IMR-90 (cell line): ENCODE data around the gene OR1L8. TPM values are rescaled to one million over a fixed set of nuclear protein-coding genes. Genes with fewer than 3 reads are reported as not detected.

Source experiments
- ATAC-seq: fragments of 200-7000 bp; cut with Tn5 transposase; 2 replicates; pipeline ENCODE4 v1.9.1; 2020; ENCODE audit warnings: low read depth, mild to moderate bottlenecking, moderate library complexity
- BruUV-seq: library from RNA; stranded (reverse); fragments of 400-500 nt; replicated peaks from 2 replicates; lab custom pipeline; 2021; lab: Mats Ljungman, UMichigan
- CTCF ChIA-PET: fragments of 300-600 bp; formaldehyde crosslinking; extraction: SDS; loops from one replicate; lab custom pipeline; 2021; ENCODE audit warnings: antibody characterized with exemption; lab: Yijun Ruan, JAX
- POLR2A ChIA-PET: fragments of 300-600 bp; sonication (Branson Sonifier 250); formaldehyde crosslinking; loops from one replicate; lab custom pipeline; 2022; ENCODE audit warnings: antibody characterized with exemption; ENCODE audit not compliant: unreplicated experiment; lab: Charles Lee
- DNase-seq: peaks from one replicate; pipeline ENCODE4 v3.0.0; 2013
- H2AFZ ChIP-seq: replicated peaks from 2 replicates; pipeline ENCODE3; 2013; ENCODE audit warnings: low read length, mild to moderate bottlenecking; ENCODE audit not compliant: poor library complexity
- H2AK5ac ChIP-seq: 2 replicates; pipeline ENCODE4 v1.6.1; 2013; ENCODE audit warnings: low read depth, low read length, inconsistent platforms
- H2AK9ac ChIP-seq: replicated peaks from 2 replicates; pipeline ENCODE3; 2013; ENCODE audit warnings: mild to moderate bottlenecking, low read depth, low read length, moderate library complexity; ENCODE audit not compliant: poor library complexity
- H2BK120ac ChIP-seq: 2 replicates; pipeline ENCODE4 v1.6.1; 2013; ENCODE audit warnings: low read depth, low read length, inconsistent platforms
- H2BK15ac ChIP-seq: 3 replicates; pipeline ENCODE4 v1.6.1; 2013; ENCODE audit warnings: low read depth, low read length, inconsistent platforms
- H2BK20ac ChIP-seq: 2 replicates; pipeline ENCODE4 v1.6.1; 2013; ENCODE audit warnings: low read depth, mild to moderate bottlenecking, inconsistent platforms, low read length, moderate library complexity
- H2BK5ac ChIP-seq: 2 replicates; pipeline ENCODE4 v1.6.1; 2013; ENCODE audit warnings: mild to moderate bottlenecking, low read depth, low read length, inconsistent platforms; ENCODE audit not compliant: poor library complexity, severe bottlenecking
- H3K14ac ChIP-seq: replicated peaks from 2 replicates; pipeline ENCODE4 v1.6.1; 2013; ENCODE audit warnings: low read depth, low read length, inconsistent platforms
- H3K18ac ChIP-seq: 2 replicates; pipeline ENCODE4 v1.6.1; 2013; ENCODE audit warnings: low read depth, low read length, control low read depth
- H3K23ac ChIP-seq: 2 replicates; pipeline ENCODE4 v1.6.1; 2013; ENCODE audit warnings: low read depth, low read length, inconsistent platforms
- H3K27ac ChIP-seq: 2 replicates; pipeline ENCODE4 v1.5.1; 2013; ENCODE audit warnings: mild to moderate bottlenecking, control low read depth, low read length; ENCODE audit not compliant: insufficient read depth
- H3K27me3 ChIP-seq: 2 replicates; pipeline ENCODE4 v1.6.1; 2013; ENCODE audit warnings: low read length; ENCODE audit not compliant: control insufficient read depth, insufficient read depth
- H3K36me3 ChIP-seq: 2 replicates; pipeline ENCODE4 v1.6.1; 2013; ENCODE audit warnings: low read length, mixed read lengths; ENCODE audit not compliant: control insufficient read depth, insufficient read depth
- H3K4ac ChIP-seq: 2 replicates; pipeline ENCODE4 v1.6.1; 2013; ENCODE audit warnings: low read depth, low read length, inconsistent platforms
- H3K4me1 ChIP-seq: 2 replicates; pipeline ENCODE4 v1.6.1; 2013; ENCODE audit warnings: low read length, mixed read lengths; ENCODE audit not compliant: control insufficient read depth, insufficient read depth
- H3K4me2 ChIP-seq: 2 replicates; pipeline ENCODE4 v1.6.1; 2013; ENCODE audit warnings: low read depth, mild to moderate bottlenecking, control low read depth, low read length, moderate library complexity
- H3K4me3 ChIP-seq: 2 replicates; pipeline ENCODE4 v1.5.1; 2013; ENCODE audit warnings: low read depth, mild to moderate bottlenecking, control low read depth, low read length, moderate library complexity; ENCODE audit not compliant: insufficient read depth
- H3K56ac ChIP-seq: 2 replicates; pipeline ENCODE4 v1.6.1; 2013; ENCODE audit warnings: low read length, inconsistent platforms; ENCODE audit not compliant: insufficient read depth; ENCODE audit errors: extremely low read depth
- H3K79me1 ChIP-seq, 2 experiments: 2 replicates each; pipeline ENCODE4 v1.6.1; 2013; ENCODE audit warnings: low read length in 2 of 2, inconsistent platforms in 1 of 2, low read depth in 1 of 2
- H3K9ac ChIP-seq: 2 replicates; pipeline ENCODE4 v1.6.1; 2013; ENCODE audit warnings: low read depth, low read length, control low read depth
- H3K9me1 ChIP-seq: 2 replicates; pipeline ENCODE4 v1.6.1; 2013; ENCODE audit warnings: low read length, inconsistent platforms; ENCODE audit not compliant: insufficient read depth
- H3K9me3 ChIP-seq: 2 replicates; pipeline ENCODE4 v1.6.1; 2013; ENCODE audit warnings: low read length; ENCODE audit not compliant: control insufficient read depth, insufficient read depth
- H4K20me1 ChIP-seq: 2 replicates; pipeline ENCODE4 v1.6.1; 2013; ENCODE audit warnings: low read length, inconsistent platforms; ENCODE audit not compliant: insufficient read depth
- H4K5ac ChIP-seq: 2 replicates; pipeline ENCODE4 v1.6.1; 2013; ENCODE audit warnings: mild to moderate bottlenecking, low read depth, low read length, control low read depth
- H4K8ac ChIP-seq, 2 experiments: 2 replicates each; pipeline ENCODE4 v1.6.1; 2013; ENCODE audit warnings: low read depth in 2 of 2, low read length in 2 of 2, control low read depth in 1 of 2, inconsistent platforms in 1 of 2
- H4K91ac ChIP-seq: 2 replicates; pipeline ENCODE4 v1.6.1; 2013; ENCODE audit warnings: low read depth, low read length, inconsistent platforms; ENCODE audit not compliant: insufficient read depth
- NFE2L2 ChIP-seq: fragments of 150-350 bp; IDR thresholded peaks from 2 replicates; pipeline ENCODE4 v1.6.1; 2016; ENCODE audit warnings: low read depth, mild to moderate bottlenecking, low read length
- WGBS, 2 experiments: methylation state at CpG; one replicate each; pipeline versions ENCODE4 v1.1.5 to v1.1.7; 2013; ENCODE audit warnings: missing lambda C conversion rate in 2 of 2; ENCODE audit not compliant: insufficient read length in 1 of 2; ENCODE audit errors: extremely low coverage in 2 of 2; 5-methylcytosine and 5-hydroxymethylcytosine counted together
- dilution Hi-C: fragments of 300-500 bp; cut with HindIII; formaldehyde crosslinking; loops from one replicate; pipeline ENCODE4 v1.14.3; 2018; ENCODE audit warnings: low sequenced_read_pairs; ENCODE audit not compliant: unreplicated experiment
- in situ Hi-C: fragments of 300-500 bp; cut with MboI; formaldehyde crosslinking; loops from 3 replicates; pipeline ENCODE4 v1.14.3; 2019; ENCODE audit warnings: low sequenced_read_pairs, inconsistent platforms, mixed read lengths
- intact Hi-C: fragments of 100-400 bp; cut with micrococcal nuclease; formaldehyde crosslinking; loops from 2 replicates; pipeline ENCODE4 v1.10.0; 2022
- polyA plus RNA-seq, 3 experiments: library from polyadenylated mRNA; depleted of rRNA; stranded (reverse); fragments of >200 nt; gene quantifications; 2 replicates each; pipeline ENCODE4 v1.2.3, GENCODE V29; 2012; ENCODE audit warnings: low replicate concordance in 1 of 3
- total RNA-seq: library from RNA; depleted of rRNA; stranded (reverse); fragments of >200 nt; gene quantifications from 2 replicates; pipeline ENCODE4 v1.2.3, GENCODE V29; 2012

OR1L8 gene
- total and polyA plus RNA-seq, 2 of the 4 experiments (the other 2 are of a cell fraction) = not detected

DNA sequence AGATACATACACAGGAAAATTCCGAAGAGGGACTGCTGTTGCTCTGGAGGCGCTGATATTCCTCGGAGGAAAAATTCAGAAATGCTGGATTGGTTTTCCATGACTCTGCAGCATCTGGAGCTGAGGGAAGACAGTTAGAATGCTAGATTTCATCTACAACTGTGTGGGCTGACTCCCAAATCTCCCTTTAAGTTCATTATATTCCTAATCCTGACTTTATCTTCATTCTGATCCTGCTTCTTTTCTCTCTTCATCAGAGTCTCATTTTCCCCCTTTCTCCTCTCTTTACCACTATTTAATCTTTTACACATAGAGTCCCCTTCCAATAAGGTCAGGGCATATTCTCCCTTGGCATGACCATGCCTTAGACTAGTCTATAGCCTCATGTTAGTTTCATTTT is 56.0 kb downstream of the OR1L8 start, which contains the start of gene OR1N1:
TSS of gene OR1N1 (minus strand) at position 101 of the 400 bp plus-strand sequence. CDS start at position 101, 0 bp downstream.
- Histone ChIP-seq H3K4me3 (no peak within 1 kb of the TSS), H3K14ac (no peak within 1 kb of the TSS), H3K79me1 (no peaks in the 10 kb centered on the region), H3K4me1 (no peaks in the 10 kb centered on the region), H2AK9ac (no peak within 1 kb of the TSS), H4K5ac (no peak within 1 kb of the TSS), H3K9ac (no peak within 1 kb of the TSS), H2BK120ac (no peak within 1 kb of the TSS), H3K27me3 (peaks cover 4% of the 10 kb centered on the region), H3K27ac (no peak within 1 kb of the TSS), H3K4me2 (no peak within 1 kb of the TSS), H4K91ac (no peak within 1 kb of the TSS), H3K9me1 (0 out of 2 replicates have a peak, but pooled peaks cover 4% of the 10 kb centered on the region), H3K36me3 (no peaks in the 10 kb centered on the region), H2AK5ac (no peak within 1 kb of the TSS), H2AFZ (no peak within 1 kb of the TSS), H2BK5ac (no peak within 1 kb of the TSS), H3K4ac (no peak within 1 kb of the TSS), H3K9me3 (no peaks in the 10 kb centered on the region), H4K20me1 (no peaks in the 10 kb centered on the region), H4K8ac (no peak within 1 kb of the TSS), H3K56ac (no peak within 1 kb of the TSS), H3K23ac (no peak within 1 kb of the TSS), H3K18ac (no peak within 1 kb of the TSS), H2BK15ac (no peak within 1 kb of the TSS), H2BK20ac (no peak within 1 kb of the TSS)
- BruUV-seq = no TSS peak
- TF ChIP-seq NFE2L2 = no peak
- dilution Hi-C loops = no loop called here
- ATAC-seq (no peak), DNase-seq (no peak)
- in situ Hi-C loops = no loop called here
- intact Hi-C loops = no loop called here
- POLR2A ChIA-PET = no interaction called here
- 71% methylated on average over 1 of the region's 3 CpGs; no CpG with 5 or more reads in 1 of the 2 experiments for WGBS, 2 experiments
- CTCF ChIA-PET = no interaction called here
